Inflammatory macrophage treated with lipopolysaccharide for 1 hour (primary cell): ENCODE results near the gene CMKLR1.
A peak's percentile ranks its signal among the peaks of the same experiment; 100 is the strongest.

Experiments
- DNase-seq, 2 donors: peaks; one replicate each; pipeline ENCODE4 v3.0.0-alpha.2; 2020 to 2022

CMKLR1 gene

GRCh38 chr12:108297895-108298760 is 41.0 kb downstream of the CMKLR1 start:
- DNase-seq, result peak in 1 of 2 donors; percentile 50

- no peak for DNase-seq
These were observed 41.7 kb downstream of the CMKLR1 start for GRCh38 chr12:108297424-108297823.

GRCh38 chr12:108296945-108297344 is 42.2 kb downstream of the CMKLR1 start:
- DNase-seq, result no peak

GRCh38 chr12:108295641-108296040 is 43.5 kb downstream of the CMKLR1 start:
- DNase-seq, result no peak

GRCh38 chr12:108289350-108290161 is 49.6 kb downstream of the CMKLR1 start:
- DNase-seq, result no peak

- DNase-seq, result no peak
These were observed 51.9 kb downstream of the CMKLR1 start for GRCh38 chr12:108287227-108287626.

GRCh38 chr12:108285016-108285415 is 54.1 kb downstream of the CMKLR1 start:
- no peak for DNase-seq

- DNase-seq, result no peak
These were observed 54.9 kb downstream of the CMKLR1 start for GRCh38 chr12:108284163-108284562.

GRCh38 chr12:108282676-108283075 is 56.4 kb downstream of the CMKLR1 start:
- DNase-seq, result peak in 1 of 2 donors; percentile 14

GRCh38 chr12:108282160-108282559 is 57.0 kb downstream of the CMKLR1 start:
- DNase-seq, result no peak

GRCh38 chr12:108277613-108278012 is 61.5 kb downstream of the CMKLR1 start:
- DNase-seq, result no peak

GRCh38 chr12:108273217-108273616 is 65.9 kb downstream of the CMKLR1 start:
- no peak for DNase-seq

- DNase-seq, result no peak
These were observed 66.9 kb downstream of the CMKLR1 start for GRCh38 chr12:108271951-108272872.

GRCh38 chr12:108270849-108271143 is 68.3 kb downstream of the CMKLR1 start:
- DNase-seq, result no peak

GRCh38 chr12:108270035-108270848 is 68.9 kb downstream of the CMKLR1 start:
- DNase-seq, result peak; percentile 18 to 22

GRCh38 chr12:108269224-108269623 is 69.9 kb downstream of the CMKLR1 start:
- no peak for DNase-seq

- DNase-seq, result peak; percentile 84 to 93
These were observed 70.7 kb downstream of the CMKLR1 start for GRCh38 chr12:108268397-108268796.

- no peak for DNase-seq
These were observed 71.7 kb downstream of the CMKLR1 start for GRCh38 chr12:108267450-108267849.

GRCh38 chr12:108266131-108266530 is 73.0 kb downstream of the CMKLR1 start:
- DNase-seq, result no peak

GRCh38 chr12:108265505-108265904 is 73.6 kb downstream of the CMKLR1 start:
- no peak for DNase-seq

GRCh38 chr12:108260969-108261368 is 78.1 kb downstream of the CMKLR1 start:
- DNase-seq, result no peak

GRCh38 chr12:108260039-108260438 is 79.1 kb downstream of the CMKLR1 start:
- DNase-seq, result no peak
